ENCODE data around the gene FAAP20.

The FAAP20 gene

DNA sequence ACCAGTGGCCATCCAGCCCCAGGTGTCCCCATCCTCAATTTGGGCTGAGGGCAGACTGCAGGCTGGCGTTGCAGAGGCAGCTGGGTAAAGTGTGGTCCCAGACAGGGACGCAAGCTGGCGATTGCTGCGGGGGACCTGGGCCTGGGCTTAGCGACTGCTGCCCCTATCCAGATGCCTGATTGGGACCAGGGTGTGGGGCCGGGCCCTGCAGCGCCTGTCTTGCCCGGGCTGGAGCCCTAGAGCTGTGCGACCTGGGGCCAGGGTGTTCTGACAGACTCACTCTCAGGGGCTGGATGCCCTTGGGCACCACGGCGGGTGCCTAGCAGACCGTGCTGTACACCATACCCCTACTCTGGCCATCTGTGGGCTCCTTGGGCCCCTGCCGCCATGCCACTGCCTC, 16.2 kb upstream of the FAAP20 start:
- H3K27me3 ChIP-seq = no peaks in the 10 kb centered on the region
- peak in 1 of 2 donors; percentile 70 for DNase-seq
- no peaks in the 10 kb centered on the region for H3K9me3 ChIP-seq
- H3K27ac ChIP-seq = peak overlapping the region; percentile 95 to 97
- peaks cover 25 to 90% (median 85%) of the 10 kb centered on the region in 4 donors for H3K4me1 ChIP-seq
- no peaks in the 10 kb centered on the region for H3K36me3 ChIP-seq
- TF ChIP-seq, protein P1, sequence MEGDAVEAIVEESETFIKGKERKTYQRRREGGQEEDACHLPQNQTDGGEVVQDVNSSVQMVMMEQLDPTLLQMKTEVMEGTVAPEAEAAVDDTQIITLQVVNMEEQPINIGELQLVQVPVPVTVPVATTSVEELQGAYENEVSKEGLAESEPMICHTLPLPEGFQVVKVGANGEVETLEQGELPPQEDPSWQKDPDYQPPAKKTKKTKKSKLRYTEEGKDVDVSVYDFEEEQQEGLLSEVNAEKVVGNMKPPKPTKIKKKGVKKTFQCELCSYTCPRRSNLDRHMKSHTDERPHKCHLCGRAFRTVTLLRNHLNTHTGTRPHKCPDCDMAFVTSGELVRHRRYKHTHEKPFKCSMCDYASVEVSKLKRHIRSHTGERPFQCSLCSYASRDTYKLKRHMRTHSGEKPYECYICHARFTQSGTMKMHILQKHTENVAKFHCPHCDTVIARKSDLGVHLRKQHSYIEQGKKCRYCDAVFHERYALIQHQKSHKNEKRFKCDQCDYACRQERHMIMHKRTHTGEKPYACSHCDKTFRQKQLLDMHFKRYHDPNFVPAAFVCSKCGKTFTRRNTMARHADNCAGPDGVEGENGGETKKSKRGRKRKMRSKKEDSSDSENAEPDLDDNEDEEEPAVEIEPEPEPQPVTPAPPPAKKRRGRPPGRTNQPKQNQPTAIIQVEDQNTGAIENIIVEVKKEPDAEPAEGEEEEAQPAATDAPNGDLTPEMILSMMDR (IDR thresholded peaks at IDR 0.05) = no peak
- intact Hi-C loops (cut with DNase I; ENCODE audit: low total_unique reads) = no loop called here
- H3K4me3 ChIP-seq = no peak overlapping the region

DNA sequence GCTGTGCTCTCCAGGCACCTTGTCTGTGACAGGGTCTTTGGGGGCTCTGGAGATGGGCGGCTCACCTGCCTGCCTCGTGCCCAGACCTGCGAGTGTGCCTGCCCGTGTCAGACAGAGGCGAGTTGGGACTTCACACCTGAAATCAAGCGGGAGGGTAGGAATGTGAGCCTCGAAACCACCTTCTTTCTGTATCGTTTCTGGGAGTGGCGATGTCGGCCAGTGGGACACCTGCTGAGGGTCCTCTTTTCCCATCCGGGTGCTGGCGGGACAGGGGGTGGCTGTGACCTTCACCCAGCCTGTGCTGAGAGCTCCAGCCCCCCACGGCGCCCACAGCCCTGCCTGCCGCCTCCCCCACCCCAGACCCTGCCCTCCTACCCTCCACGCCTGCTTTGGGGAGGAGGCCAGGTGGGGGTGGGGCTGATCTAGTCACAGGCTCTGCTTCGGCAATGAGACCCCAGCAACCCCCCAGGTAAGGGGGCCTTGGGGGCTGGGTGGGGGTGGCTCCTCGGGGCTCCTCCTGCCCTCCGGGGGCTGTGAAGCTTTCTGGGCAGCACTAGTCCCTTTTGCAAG, 15.6 kb upstream of the FAAP20 start:
- Histone ChIP-seq H3K4me1 (peaks cover 28 to 92% (median 89%) of the 10 kb centered on the region in 4 donors), H3K27me3 (no peaks in the 10 kb centered on the region), H3K27ac (peak overlapping the region; percentile 95 to 97), H3K36me3 (no peaks in the 10 kb centered on the region), H3K4me3 (no peak overlapping the region), H3K9me3 (no peaks in the 10 kb centered on the region)
- peak in 1 of 2 donors; percentile 69 for DNase-seq
- TF ChIP-seq, protein P1 (IDR thresholded peaks at IDR 0.05) = no peak
- intact Hi-C loops (cut with DNase I; ENCODE audit: low total_unique reads) = no loop called here

DNA sequence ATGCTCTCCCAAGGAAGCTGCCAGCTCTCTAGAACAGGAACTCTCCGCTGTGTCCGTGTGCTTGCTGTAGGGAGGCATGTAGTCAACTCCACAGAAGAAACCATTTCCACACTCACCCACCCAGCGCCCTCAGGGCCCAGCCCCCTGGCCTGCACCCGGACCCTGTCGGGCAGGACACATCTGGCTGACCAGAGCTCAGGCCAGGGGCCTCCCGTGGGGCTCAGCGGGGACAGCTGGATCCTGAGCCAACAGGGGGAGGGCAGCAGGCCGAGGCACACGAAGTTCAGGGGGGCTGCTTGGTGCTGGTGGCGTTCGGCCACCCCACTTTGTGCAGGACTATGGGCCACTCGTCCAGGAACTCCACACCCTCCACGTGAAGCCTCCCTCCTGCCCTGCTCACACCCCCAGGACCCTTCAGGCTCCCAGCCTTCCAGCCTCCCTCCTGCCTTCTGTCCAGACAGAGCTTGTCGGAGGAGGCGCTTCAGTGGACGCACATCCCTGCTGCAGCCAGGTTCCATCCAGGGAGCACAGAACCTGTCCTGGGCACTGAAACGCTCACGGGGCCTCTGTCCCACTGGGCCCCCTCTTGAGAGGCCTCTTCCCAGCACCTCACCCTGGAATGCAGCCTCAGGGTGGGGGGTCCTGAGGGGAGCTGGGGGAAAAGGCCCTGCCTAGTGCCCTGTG, 15.0 kb upstream of the FAAP20 start:
- Histone ChIP-seq H3K9me3 (no peaks in the 10 kb centered on the region), H3K36me3 (no peaks in the 10 kb centered on the region), H3K27me3 (no peaks in the 10 kb centered on the region), H3K27ac (peak overlapping the region; percentile 95 to 97), H3K4me3 (no peak overlapping the region), H3K4me1 (peaks cover 23 to 86% (median 83%) of the 10 kb centered on the region in 4 donors)
- TF ChIP-seq, protein P1 (IDR thresholded peaks at IDR 0.05) = no peak
- intact Hi-C loops (cut with DNase I; ENCODE audit: low total_unique reads) = loop anchor here (10.0 kb wide), 1 partner anchor 105 kb away; no protein-coding TSS in a partner anchor
- peak in 1 of 2 donors; percentile 72 for DNase-seq

DNA sequence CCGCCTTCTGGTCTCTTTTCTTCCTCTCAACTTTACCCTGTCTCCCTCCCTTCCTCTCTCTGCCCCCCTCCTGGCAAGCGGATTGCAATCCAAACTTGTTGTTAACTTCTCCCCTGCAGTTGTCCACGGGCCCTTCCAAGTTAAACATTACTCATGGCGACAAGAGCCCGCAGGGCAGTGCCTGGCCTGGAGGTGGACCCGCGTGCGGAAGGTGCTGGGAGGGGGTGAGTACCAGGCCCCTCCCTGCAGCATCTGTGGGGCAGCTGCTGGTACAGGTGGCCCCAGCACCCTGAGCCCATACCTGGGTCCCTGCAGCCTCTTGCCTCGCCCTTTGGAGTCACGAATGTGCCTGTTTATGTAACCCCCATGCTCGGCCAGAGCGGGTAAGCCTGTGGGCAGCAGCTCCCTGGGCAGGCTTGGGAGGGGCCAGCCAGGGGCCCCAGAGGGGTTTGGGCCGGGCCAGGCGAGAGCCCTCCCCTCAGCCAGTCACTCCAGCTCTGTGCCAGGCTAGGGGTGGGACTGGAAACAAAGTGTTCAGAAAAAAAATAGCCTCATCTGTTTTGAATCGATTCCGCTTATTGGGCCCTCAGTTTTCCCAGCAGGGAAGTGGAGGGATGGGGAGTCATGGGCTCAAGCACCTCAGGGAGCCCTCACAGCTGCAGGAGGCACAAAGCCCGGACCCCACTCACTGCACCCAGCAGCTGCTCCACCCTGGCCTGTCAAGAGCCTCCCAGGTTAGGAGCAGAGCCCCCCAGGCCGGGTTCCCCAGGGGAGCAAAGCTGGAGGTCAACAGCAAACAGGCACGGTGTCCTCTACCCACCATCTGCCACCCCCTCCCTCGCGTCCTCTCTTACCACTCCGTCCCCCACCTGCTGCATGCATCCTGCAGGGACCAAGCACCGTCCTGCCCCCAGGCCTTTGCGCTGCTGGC, 14.0 kb upstream of the FAAP20 start:
- peak overlapping the region; percentile 12 to 17 for H3K4me3 ChIP-seq
- peak; percentile 94 to 97 for DNase-seq
- peak overlapping the region; percentile 95 to 97 for H3K27ac ChIP-seq
- H3K36me3 ChIP-seq = no peaks in the 10 kb centered on the region
- TF ChIP-seq, protein P1 (IDR thresholded peaks at IDR 0.05) = peak in 1 of 2 experiments; percentile 28
- peaks cover 19 to 85% (median 82%) of the 10 kb centered on the region in 4 donors for H3K4me1 ChIP-seq
- no peaks in the 10 kb centered on the region for H3K9me3 ChIP-seq
- no peaks in the 10 kb centered on the region for H3K27me3 ChIP-seq
- intact Hi-C loops (cut with DNase I; ENCODE audit: low total_unique reads) = loop anchor here (10.0 kb wide), 1 partner anchor 106 kb away; no protein-coding TSS in a partner anchor

DNA sequence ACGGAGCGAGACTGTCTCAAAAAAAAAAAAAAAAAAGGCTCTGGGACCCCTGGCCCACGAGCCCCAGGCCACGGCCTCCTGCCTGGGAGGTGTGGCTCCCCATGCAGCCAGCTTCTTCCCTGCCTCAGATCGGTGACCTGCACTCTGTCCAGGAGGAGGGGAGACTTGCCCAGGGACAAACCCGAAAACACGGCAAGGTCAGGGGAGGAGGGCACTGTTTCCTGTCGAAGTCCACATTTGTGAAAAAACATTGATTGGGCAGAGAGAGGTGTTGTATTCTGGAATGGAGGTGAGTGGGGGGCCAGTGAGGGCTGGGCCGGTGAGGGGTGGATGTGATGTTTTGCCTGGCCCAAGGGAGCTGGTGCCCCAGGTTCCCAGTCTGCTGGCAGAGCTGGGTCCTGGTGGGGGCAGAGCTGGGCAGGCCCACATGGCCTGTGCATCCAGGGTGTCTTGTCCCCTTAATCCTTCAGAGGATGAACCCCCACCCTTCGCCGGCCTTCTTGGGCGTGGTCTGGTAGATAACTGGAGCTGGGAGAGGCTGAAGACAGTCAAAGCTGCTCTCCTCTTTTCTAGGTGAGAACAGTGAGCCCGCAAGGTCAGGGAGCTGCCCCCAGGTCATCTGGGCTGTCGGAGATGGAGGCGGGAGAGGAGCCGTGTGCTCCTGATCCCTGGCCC, 12.4 kb upstream of the FAAP20 start:
- Histone ChIP-seq H3K4me1 (peaks cover 19 to 73% (median 68%) of the 10 kb centered on the region in 4 donors), H3K4me3 (peak overlapping the region; percentile 38 to 43), H3K9me3 (no peaks in the 10 kb centered on the region), H3K27me3 (no peaks in the 10 kb centered on the region), H3K27ac (peak overlapping the region; percentile 95 to 97), H3K36me3 (no peaks in the 10 kb centered on the region)
- intact Hi-C loops (cut with DNase I; ENCODE audit: low total_unique reads) = loop anchor here (10.0 kb wide), 1 partner anchor 108 kb away; no protein-coding TSS in a partner anchor
- TF ChIP-seq, protein P1 (IDR thresholded peaks at IDR 0.05) = no peak
- DNase-seq = peak in 1 of 2 donors; percentile 75
